ENCODE results near the gene MRPL2. TPM values are rescaled to one million over a fixed set of nuclear protein-coding genes. Genes with fewer than 3 reads are reported as not detected.

The MRPL2 gene
- total and polyA plus RNA-seq, 10 donors, result 11.0 to 53.9 (median 38.0) TPM

DNA sequence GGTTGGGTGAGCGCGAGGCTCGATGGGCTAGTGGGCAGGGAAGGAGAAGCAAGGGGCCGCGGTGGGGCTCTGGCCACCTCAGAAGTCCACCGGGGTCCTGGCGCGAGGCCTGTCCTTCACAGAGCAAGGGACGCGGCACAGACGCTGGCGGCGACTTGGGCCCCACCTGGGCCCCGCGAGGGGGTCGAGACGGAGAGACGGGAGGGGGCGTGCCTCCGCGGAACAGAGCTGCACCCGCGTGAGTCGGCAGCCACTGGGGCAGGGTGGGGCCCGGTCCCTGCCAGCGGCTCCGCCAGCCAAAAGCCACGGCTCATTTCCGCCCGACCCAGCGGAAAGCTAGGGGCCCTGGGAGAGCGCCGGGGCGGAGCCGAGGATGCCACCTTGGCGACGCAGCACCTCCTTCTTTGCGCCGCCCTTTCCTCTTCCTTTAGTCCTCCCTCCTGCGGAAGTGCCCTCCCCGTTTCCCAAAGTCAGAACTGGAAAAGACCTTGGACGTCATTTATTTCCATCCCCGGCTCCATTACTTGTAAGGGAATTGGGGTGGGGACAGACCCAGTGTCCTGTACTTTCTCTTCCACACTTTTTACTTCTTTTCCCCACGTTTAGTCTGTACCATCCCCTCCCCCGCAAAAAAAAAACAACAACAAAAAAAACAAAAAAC lies 5.6 kb downstream of the MRPL2 start, which contains the start of gene CUL7:
TSS of gene CUL7 (minus strand) at position 307 of the 661 bp plus-strand sequence. CDS start 1,063 bp downstream, outside the sequence.
- peak; percentile 98 for DNase-seq
- H3K27ac ChIP-seq, result peak within 1 kb of the TSS; percentile 83 to 95 (median 92)
- H3K4me3 ChIP-seq, result peak within 1 kb of the TSS; percentile 61 to 86 (median 78)
- peaks cover 17 to 67% (median 36%) of the 10 kb centered on the region in 6 donors for H3K4me1 ChIP-seq
- peak; percentile 93 to 96 (median 96) for TF ChIP-seq POLR2AphosphoS5 (IDR thresholded peaks at IDR 0.05)
- TF ChIP-seq POLR2A (IDR thresholded peaks at IDR 0.05), result peak in 1 of 3 donors; percentile 62
- TF ChIP-seq, protein P1, sequence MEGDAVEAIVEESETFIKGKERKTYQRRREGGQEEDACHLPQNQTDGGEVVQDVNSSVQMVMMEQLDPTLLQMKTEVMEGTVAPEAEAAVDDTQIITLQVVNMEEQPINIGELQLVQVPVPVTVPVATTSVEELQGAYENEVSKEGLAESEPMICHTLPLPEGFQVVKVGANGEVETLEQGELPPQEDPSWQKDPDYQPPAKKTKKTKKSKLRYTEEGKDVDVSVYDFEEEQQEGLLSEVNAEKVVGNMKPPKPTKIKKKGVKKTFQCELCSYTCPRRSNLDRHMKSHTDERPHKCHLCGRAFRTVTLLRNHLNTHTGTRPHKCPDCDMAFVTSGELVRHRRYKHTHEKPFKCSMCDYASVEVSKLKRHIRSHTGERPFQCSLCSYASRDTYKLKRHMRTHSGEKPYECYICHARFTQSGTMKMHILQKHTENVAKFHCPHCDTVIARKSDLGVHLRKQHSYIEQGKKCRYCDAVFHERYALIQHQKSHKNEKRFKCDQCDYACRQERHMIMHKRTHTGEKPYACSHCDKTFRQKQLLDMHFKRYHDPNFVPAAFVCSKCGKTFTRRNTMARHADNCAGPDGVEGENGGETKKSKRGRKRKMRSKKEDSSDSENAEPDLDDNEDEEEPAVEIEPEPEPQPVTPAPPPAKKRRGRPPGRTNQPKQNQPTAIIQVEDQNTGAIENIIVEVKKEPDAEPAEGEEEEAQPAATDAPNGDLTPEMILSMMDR (IDR thresholded peaks at IDR 0.05 in 8 of 11, conservative IDR thresholded peaks at IDR 0.05 in 3 of 11), result peak in 2 of 11 experiments; percentile 26 to 30
- no peaks in the 10 kb centered on the region for H3K9me3 ChIP-seq
- 0 to 3% (median 2%) methylated on average over 31 to 45 of the region's 45 CpGs for WGBS, 5 donors
- intact Hi-C loops (cut with DNase I; ENCODE audit: low total_unique reads), result no loop called here
- no peaks in the 10 kb centered on the region for H3K27me3 ChIP-seq (replicated peaks in 1 of 7)
- H3K36me3 ChIP-seq, result peaks cover 0 to 72% (median 42%) of the 10 kb centered on the region in 6 donors

DNA sequence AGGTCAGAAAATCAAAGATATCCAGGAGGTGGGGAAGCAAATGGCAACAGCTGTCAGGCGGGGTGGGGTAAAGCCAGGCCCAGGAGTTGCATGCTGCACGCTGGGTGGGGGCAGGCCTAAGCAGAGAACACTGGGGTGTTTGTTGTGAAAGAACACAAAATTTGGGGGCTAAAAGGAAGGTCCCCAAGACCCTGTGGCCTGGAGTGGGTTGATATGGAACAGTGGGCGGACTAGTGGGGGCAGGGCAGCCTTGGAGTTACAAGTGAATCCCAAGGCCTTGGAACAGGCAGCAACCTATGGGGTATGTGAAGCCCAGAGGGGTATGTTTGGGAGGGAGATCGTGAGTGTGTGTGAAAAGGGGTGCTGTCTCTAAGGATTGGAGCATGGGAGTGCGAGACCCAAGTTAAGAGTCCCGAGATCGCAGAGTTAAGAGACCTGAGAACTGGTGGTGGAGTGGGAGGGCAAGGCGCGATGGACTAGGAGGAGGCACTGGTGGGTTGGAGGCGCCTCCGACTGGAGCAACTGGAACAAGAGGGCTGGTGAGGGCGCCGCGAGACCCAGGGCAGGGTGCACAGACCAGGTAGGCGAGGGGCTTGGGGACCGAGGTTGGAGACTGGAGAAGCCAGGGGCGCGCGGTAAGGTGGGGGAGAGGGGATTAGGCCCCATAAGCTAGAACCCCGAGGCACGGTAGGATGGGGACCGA lies 6.2 kb downstream of the MRPL2 start:
- intact Hi-C loops (cut with DNase I; ENCODE audit: low total_unique reads), result no loop called here
- H3K4me1 ChIP-seq, result peaks cover 10 to 60% (median 29%) of the 10 kb centered on the region in 6 donors
- no peaks in the 10 kb centered on the region for H3K27me3 ChIP-seq (replicated peaks in 1 of 7)
- 13 to 17% (median 16%) methylated on average over 21 to 22 of the region's 22 CpGs for WGBS, 5 donors
- no peak for DNase-seq
- peaks cover 0 to 78% (median 48%) of the 10 kb centered on the region in 6 donors for H3K36me3 ChIP-seq
- TF ChIP-seq, protein P1 (IDR thresholded peaks at IDR 0.05 in 8 of 11, conservative IDR thresholded peaks at IDR 0.05 in 3 of 11), result no peak
- TF ChIP-seq POLR2A (IDR thresholded peaks at IDR 0.05) (no peak), POLR2AphosphoS5 (IDR thresholded peaks at IDR 0.05) (no peak)
- peak overlapping the region; percentile 83 to 95 (median 92) for H3K27ac ChIP-seq
- H3K4me3 ChIP-seq, result peak overlapping the region; percentile 61 to 86 (median 78)
- H3K9me3 ChIP-seq, result no peaks in the 10 kb centered on the region

DNA sequence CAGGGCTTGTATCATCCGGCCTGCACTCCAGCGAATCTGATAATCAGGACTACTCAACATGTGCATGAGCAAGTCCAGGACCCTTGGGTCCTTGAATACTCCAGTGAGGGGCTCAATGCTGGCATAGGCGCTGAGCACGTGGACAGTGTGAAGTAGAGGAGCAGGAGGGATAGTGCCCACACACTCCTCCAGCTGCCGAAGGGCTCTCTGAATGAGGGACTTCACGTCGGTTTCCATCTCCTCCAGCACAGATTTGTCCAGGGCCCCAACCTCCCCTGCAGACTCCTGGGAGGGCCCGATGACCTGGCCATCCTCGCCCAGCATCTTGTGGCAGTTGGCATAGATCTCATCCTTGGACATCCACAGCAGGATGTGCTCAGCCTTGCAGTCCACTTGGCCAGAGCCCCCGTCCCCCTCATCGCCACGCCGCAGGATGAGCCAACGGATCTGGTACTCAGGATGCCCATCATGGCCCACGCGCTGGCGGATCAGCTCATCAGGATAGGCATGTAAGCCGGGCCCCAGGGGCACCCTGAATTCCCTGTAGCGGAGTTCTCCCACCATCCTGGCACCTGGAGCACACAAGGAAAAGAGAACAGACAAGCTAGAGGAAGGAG lies 6.9 kb downstream of the MRPL2 start:
- Histone ChIP-seq H3K36me3 (peaks cover 0 to 78% (median 45%) of the 10 kb centered on the region in 6 donors), H3K9me3 (no peaks in the 10 kb centered on the region), H3K4me3 (peak overlapping the region in 3 of 8 donors; percentile 76 to 81 (median 76)), H3K27me3 (replicated peaks in 1 of 7) (no peaks in the 10 kb centered on the region), H3K4me1 (peaks cover 9 to 54% (median 26%) of the 10 kb centered on the region in 6 donors), H3K27ac (peak overlapping the region in 7 of 8 donors; percentile 91 to 95 (median 93))
- intact Hi-C loops (cut with DNase I; ENCODE audit: low total_unique reads), result no loop called here
- 87 to 90% (median 89%) methylated on average over 17 to 19 of the region's 19 CpGs for WGBS, 5 donors
- TF ChIP-seq, protein P1 (IDR thresholded peaks at IDR 0.05 in 8 of 11, conservative IDR thresholded peaks at IDR 0.05 in 3 of 11), result no peak
- TF ChIP-seq POLR2AphosphoS5 (IDR thresholded peaks at IDR 0.05), result peak in 1 of 3 donors; percentile 19
- DNase-seq, result no peak
